HG03460 (cell line): ENCODE data around the gene FAM171A2.
"Not testable (repeated sequence)": the region's sequence is repeated elsewhere in the genome, so short reads cannot be mapped to it uniquely, and the experiment has no call there.

ENCODE experiments used
- ATAC-seq: cut with Tn5 transposase; IDR thresholded peaks from one replicate; pipeline ENCODE4 v1.9.1; 2021; ENCODE audit not compliant: unreplicated experiment

FAM171A2 gene

DNA sequence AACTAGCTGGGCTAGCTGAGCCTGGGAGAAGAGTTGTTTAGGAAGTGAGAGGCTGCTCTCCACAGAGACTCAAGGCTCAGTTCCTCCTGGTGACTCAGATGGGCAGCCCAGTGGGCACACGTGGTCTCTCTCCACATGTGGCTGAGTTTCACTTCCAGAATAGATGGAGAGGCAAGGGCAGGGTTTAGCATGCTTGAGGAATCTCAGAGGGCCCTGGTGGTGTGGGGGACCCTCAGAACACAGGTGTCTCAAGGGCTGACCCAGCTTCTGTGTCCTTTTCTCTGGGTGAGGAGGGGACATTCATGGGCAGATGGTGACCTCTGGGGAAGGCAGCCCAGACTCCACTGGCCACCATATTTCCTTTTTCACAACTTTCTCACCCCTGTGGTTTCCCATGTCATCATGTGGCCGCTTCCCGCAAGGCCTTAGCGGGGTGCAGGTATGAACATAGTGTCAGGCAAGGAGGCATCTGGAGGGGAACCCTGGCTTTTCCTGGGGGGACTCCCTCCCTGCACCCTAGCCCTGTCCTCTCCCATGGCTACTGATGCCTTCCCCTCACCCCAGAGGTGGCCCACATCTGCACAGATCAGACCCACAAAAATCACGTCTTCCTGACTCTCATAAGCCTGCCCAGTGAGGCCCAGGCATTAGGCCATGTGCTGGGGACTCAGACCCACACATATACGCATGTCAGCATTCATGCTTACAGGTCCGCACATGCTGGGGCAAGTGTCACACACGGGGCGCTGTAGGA, 15.2 kb downstream of the FAM171A2 start:
- ATAC-seq = peak; percentile 35

DNA sequence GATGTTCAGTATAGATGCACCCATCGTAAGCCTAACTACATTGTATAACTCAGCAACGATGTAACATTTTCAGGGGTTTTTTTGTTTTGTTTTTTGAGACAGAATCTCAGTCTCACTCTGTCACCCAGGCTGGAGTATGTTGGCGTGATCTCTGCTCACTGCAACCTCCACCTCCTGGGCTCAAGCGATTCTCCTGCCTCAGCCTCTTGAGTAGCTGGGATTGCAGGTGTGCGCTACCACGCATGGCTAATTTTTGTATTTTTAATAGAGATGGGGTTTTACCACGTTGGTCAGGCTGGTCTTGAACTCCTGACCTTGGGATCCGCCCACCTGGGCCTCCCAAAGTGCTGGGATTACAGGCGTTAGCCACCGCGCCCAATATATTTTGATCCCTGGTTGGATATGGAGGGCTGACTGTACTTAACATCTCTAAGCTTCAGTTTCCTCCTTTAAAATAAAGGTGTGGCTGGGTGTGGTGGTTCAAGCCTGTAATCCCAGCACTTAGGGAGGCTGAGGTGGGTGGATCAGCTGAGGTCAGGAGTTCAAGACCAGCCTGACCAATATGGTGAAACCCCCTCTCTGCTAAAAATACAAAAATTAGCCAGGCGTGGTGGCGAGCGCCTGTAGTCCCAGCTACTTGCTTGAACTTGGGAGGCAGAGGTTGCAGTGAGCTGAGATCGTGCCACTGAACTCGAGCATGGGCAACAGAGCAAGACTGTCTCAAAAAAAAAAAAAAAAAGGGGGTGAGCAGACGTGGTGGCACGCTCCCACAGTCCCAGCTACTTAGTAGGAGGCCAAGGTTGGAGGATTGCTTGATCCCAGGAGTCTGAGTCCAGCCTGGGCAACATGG, 16.2 kb downstream of the FAM171A2 start:
- ATAC-seq = not testable (repeated sequence)

DNA sequence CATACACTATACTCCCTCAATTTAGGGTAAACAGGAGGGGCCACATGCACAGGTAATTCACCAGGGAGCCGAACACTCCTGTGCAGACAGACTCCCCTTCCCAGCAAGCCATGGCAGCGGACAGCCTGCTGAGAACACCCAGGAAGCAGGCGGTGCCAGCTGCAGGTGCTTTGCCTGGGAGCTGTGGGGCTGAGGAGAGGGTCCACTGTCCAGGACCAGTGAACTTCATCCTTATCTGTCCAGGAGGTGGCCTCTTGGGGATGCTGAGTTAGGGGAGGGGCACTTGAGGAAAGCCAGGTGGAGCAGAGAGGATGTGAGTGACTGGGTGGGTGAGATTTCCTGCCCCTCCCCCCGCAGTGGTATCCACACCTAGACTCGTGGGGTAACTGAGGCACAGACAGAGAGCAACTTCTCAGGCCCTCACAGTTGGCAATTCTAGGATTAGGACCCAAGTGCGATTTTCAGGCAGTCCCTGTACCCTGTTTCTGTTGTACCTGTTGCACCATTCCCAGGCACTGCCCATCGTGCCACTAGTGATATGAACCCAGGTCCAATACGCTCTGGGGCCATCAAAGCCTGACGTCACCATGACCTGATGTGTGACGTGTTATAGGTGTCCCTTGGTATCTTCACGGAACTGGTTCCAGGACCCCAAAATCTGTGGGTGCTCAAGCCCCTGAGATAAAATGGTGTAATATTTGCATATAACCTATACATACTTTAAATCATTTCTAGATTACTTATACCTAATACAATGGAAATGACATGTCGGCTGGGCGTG, 17.4 kb downstream of the FAM171A2 start:
- ATAC-seq = no peak

DNA sequence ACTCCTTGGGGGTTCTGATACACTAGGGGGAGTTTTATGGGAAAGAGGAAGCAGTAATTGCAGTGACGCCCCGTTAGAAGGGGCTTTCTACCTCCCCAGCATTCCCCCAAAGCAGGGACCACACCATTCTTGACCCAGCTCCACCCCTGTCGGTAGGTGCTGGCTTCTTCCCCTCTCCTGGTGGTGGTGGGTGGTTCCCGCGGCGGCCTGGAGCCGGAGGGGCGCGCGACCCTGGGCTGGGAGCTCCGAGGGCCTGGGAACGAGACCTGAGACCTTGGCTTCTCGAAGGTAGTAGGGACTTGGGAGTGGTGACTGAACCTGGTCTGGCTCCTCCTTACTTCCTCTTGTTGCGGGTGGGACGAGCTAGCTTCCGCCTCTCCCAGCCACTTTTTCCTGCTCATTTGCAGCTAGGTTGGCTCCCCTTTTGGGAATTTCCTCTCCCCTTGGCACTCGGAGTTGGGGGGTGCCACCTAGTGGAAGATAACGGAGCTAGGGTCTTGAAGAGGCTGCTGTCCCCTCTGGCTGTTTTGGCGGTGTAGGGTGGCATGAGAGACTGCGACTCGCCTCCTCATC, 18.1 kb downstream of the FAM171A2 start:
- ATAC-seq = peak; percentile 0

DNA sequence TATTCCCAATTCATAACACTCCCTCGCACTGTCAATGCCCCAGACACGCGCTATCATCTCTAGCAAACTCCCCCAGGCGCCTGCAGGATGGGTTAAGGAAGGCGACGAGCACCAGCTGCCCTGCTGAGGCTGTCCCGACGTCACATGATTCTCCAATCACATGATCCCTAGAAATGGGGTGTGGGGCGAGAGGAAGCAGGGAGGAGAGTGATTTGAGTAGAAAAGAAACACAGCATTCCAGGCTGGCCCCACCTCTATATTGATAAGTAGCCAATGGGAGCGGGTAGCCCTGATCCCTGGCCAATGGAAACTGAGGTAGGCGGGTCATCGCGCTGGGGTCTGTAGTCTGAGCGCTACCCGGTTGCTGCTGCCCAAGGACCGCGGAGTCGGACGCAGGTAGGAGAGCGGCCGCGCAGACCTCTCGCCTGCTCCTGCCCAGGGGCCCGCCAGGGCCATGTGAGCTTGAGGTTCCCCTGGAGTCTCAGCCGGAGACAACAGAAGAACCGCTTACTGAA, 18.7 kb downstream of the FAM171A2 start, which contains the start of gene GRN:
Gene GRN, plus strand, starts transcription at position 364 of the 515 bp plus-strand sequence. CDS start 3,863 bp downstream, outside the sequence.
- ATAC-seq = peak; percentile 53

DNA sequence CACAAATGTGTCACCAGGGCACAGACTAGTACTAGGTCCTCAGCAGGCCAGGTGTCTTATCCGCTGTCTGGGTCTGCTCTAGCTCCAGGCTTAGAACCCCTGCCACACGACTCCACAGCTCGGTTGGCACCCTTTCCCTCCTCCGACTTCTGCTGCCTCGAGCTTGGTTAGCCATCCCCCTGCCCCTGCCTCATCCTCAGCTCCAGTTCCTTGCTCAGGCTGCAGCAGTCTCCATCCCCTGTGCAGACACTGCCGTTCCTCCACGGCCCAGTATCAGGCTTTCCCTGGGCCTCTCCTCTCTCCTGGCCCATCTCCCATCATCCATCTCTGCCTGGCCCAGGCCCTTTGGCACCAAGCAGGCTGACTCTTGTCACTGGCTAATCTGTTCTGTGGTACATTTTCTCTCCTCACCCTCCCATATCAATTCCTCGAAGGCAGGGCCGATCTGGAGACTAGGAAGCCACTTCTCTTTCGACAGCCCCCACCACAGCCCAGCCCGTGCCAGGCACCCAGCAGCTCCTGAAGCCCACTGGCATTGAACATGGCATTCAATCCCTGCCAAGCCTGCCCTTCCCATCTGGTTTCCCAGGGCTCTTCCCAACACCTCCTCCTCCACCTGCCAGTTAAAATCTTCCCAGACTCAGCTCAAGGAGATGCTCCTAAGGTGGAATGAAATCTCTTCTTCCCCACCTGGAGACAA, 20.0 kb downstream of the FAM171A2 start:
- no peak for ATAC-seq

DNA sequence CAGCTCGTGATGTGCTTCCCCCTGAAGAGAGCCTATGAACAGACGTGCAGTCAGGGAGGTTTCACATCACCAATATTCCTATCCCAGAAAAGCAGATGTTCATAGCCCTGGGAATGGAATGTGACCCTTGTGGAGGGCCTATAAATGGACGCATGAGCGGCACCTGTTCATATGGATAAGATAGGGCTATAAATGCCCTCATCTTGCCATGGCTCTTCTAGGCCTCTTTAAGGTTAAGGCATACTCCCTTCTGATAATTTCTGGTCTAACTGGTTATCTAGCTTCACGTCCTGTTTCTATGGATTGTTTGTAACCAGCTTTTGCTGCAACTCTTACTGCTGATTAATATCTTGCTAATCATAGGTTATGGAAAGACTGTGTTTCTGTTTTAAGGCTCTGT, 23.1 kb downstream of the FAM171A2 start:
- ATAC-seq = not testable (repeated sequence)

DNA sequence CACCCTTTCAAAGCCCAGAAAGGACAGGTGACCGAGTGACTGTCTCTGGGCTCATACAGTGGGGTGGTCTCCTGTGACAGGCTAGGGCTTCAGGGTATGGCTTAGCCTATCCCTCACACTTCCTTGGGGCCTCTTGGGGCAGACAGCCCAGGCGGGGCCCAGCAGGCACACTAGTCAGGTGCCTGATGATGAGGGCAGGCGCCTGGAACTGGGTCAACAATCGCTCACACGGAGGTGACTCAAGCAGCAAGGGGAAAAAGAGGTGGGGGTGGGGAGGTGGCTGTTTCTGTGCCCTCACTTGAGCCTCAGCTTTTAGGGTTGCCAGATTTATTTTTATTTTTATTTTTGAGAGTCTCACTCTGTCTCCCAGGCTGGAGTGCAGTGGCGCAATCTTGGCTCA, 25.0 kb downstream of the FAM171A2 start:
- no peak for ATAC-seq

DNA sequence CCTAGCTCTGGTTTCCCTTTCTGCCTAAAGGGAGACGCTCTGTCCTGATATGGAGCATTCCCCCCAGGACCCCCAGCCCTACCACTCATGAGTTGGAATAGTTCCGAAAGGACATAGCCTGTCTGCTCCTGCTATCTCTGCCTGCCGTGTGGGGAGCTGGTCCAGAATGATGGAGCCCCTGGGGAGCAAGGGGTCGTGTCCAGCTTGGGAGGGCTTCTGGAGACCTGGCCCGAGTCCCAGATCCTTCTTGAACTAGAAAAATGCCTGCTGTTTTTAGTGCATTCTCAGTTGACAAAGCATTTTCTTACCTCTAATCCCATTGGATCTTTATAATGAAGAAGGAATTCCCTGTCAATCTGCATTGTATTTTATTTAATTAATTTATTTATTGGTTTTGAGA, 27.7 kb downstream of the FAM171A2 start:
- ATAC-seq = no peak

DNA sequence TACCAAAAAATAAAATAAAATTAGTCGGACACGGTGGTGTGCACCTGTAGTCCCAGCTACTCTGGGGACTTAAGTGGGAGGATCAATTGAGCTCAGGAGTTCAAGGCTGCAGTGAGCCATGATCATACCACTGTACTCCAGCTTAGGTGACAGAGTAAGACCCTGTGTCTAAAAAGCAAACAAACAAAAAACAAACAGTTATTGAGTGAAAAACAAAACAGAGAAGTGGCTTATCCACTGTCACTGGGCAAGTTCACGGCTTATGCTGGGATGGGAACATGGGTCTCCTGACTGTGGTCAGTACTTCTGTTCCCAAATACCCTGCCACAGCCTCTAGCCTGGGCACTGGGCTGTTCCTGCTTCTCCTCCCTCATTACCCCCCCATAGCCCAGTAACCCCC, 28.1 kb downstream of the FAM171A2 start:
- no peak for ATAC-seq

DNA sequence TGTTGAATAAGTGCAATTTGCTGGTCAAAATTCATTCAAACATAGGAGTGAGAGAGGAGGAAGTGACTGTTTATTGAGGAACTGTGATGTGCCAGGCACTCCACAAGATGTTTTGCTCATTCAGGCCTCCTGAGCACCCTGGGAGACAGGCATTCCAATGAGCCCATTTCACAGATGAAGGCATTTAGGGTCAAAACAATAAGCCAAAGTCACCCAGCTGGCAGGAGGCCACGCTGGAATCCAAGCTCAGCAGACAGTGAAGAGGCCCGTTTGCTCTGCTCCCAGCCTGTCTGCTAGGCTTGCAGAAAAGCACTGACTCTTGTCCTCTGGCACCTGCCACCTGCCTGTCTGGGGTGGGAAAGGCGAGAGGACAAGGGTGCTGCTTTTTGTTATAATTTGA, 28.9 kb downstream of the FAM171A2 start:
- no peak for ATAC-seq

DNA sequence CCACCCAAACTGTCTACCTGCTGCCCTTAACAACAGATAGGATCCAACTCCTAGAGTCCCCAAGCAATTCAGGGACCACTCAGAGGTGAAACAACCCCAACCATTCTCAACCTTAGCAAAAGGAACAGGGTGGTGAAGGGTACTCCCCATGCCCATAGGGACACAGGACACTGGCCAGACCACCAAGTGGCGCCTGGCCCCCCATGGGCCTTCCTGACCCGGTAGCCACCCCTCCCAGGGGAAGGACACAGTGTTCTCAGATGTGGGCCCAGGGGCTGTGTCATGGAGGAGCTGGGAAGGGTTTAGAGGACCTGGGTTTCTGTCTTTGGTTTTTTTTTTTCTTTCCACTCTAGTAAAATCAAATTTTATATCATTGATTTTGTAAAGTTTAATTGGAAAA, 29.3 kb downstream of the FAM171A2 start:
- no peak for ATAC-seq

DNA sequence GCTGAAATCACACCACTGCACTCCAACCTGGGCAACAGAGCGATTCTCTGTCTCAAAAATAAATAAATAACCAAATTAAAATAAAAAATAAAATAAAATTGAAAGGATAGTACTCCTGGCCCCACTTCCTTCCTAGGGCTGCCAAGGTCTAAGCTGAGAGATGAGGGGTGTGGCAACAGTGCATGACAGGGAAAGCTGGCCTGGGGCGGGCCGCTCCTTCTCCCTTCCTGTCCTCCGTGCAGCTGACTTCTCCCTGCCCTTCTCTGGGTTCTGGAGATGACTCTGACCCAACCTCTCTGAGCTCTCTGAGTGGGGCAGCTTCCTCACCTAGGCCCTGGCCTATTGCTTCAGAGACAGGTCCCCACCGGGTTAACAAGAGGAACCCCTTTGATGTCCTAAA, 30.3 kb downstream of the FAM171A2 start:
- ATAC-seq = no peak

DNA sequence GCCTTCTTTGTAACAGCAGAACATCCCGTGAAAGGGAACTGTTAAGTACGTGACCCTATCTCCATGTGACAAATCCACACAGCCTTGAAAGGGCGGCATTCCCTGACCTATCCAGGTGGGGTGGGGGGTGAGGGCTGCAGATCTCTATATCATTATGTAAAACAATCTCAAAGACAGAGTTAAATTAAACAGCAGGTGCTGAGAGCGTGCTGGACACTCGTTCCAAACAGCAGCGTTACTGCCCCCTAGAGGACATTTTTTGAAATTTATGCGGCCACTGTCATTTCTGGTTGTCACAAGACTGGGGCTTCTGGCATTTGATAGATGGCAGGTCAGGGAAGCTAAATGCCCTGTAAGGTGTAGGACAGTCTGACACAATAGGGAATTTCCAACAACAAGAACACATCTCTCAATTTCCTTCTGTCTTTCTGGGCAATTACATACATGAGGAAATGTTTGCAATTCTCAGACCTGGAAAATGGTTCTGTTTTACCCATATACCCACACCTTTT, 32.3 kb downstream of the FAM171A2 start:
- no peak for ATAC-seq

DNA sequence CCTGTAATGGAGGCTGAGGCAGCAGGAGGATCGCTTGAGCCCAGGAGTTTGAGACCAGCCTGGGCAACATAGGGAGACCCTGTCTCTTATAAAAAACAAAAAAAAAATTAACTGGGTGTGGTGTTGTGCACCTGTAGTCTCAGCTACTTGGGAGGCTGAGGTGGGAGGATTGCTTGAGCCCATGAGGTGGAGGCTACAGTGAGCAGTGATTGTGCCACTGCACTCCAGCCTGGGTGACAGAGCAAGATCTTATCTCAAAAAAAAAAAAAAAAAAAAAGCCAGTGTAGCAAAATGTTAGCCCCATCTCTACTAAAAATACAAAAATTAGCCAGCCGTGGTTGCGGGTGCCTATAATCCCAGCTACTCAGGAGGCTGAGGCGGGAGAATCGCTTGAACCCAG, 33.4 kb downstream of the FAM171A2 start:
- not testable (repeated sequence) for ATAC-seq

DNA sequence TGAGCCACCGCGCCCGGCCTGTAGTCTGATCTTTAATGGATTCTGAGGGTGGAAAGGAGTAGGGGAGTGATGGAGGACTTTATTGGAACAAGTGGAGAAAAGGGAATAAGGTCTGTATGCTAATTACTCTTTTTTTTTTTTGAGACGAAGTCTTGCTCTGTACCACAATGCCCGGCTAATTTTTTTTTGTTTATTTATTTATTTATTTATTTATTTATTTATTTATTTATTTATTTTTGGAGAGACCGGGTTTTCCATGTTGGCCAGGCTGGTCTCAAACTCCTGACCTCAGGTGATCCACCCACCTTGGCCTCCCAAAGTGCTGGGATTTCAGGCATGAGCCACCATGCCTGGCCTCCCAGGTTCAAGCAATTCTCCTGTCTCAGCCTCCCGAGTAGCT, 34.1 kb downstream of the FAM171A2 start:
- not testable (repeated sequence) for ATAC-seq

DNA sequence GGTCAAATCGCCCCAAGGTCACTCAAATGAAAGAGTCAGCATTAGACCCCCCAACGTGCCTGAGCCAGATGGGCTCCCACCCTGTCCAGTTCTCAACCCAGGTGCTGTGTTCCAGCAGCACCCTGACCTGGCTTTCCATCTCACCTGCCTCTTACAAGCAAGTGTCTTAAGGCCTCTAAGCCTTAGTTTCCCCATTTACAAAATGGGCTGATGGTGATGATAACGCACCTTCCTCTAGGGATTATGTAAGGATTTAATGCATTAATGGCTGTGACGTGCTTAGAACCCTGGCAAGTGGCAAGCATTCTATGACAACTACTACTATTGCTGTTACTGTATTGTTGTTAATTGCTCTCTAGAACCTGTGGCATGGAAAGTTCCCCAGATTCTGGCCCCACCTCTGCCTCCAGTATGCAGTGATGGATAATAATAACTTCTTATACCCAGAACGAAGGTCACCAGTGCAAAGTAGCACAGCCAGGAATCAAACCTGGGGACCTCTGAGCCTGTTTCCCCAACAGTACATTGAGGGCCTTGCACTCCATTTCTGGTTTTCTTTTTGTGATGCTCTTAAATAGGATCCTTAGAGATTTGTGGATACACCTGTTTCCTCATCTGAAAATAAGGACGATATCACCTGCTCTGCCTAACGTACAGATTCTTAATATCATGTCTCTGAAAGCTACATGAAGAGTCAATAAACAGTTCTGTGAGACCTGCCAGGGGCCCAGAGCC, 35.8 kb downstream of the FAM171A2 start:
- ATAC-seq = no peak

DNA sequence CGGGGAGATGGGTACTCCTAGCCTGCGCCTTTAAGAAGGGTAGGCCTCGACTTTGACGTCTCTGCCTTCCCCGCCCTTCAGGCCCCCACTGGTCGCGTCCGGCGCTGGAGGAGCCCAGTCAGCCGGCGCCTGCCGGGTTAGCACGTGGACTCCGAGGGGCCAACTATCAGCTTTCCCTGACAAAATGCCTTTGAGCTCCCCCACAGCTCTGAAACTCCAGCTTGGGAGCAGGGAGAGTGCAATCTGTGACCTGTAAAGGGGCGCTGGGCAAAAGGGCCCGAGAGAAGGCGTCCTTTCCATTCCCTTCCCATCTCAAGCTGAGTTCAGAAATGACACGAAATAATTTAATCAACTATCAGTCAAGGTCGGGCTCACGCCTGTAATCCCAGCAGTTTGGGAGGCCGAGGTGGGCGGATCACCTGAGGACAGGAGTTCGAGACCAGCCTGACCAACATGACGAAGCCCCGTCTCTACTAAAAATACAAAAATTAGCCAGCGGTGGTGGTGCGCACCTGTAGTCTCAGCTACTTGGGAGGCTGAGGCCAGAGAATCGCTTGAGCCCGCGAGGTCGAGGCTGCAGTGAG, 36.7 kb downstream of the FAM171A2 start:
- ATAC-seq = peak; percentile 45
